ENCODE data around the gene CRB1.

CRB1 gene

DNA sequence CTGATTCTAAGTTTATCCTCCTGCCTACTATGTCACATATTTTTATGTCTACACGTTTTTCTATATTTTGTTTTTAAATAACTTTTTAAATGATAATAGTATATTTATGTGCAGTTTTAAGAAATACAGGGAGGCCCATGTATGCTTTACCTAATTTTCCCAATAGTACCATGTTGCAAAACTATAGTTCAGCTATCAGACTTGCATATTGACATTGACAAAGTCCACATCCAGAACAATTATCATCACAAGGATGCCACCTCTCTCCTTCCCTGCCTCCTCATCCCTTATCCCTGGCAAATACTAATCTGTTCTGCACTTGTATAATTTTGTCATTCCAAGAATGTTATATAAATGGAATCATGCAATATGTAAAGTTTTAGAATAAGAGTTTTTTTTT is 90.9 kb downstream of the CRB1 start:
- no peak overlapping the region for H2AFZ ChIP-seq (ENCODE audit: low read depth, low read length)
- no peak overlapping the region for H3K4me3 ChIP-seq (ENCODE audit: low read depth in 1 of 2, low read length in 2 of 2)
- no peak overlapping the region for H3K9ac ChIP-seq (ENCODE audit: low read depth, low read length)
- TF ChIP-seq EZH2 (IDR thresholded peaks at IDR 0.05; ENCODE audit: borderline replicate concordance, low read depth, low read length, severe bottlenecking) = no peak
- TF ChIP-seq, protein P1, sequence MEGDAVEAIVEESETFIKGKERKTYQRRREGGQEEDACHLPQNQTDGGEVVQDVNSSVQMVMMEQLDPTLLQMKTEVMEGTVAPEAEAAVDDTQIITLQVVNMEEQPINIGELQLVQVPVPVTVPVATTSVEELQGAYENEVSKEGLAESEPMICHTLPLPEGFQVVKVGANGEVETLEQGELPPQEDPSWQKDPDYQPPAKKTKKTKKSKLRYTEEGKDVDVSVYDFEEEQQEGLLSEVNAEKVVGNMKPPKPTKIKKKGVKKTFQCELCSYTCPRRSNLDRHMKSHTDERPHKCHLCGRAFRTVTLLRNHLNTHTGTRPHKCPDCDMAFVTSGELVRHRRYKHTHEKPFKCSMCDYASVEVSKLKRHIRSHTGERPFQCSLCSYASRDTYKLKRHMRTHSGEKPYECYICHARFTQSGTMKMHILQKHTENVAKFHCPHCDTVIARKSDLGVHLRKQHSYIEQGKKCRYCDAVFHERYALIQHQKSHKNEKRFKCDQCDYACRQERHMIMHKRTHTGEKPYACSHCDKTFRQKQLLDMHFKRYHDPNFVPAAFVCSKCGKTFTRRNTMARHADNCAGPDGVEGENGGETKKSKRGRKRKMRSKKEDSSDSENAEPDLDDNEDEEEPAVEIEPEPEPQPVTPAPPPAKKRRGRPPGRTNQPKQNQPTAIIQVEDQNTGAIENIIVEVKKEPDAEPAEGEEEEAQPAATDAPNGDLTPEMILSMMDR (IDR thresholded peaks at IDR 0.05; ENCODE audit: borderline replicate concordance, extremely low read depth, low read length, poor library complexity, severe bottlenecking) = no peak
- H3K4me1 ChIP-seq (ENCODE audit: insufficient read depth, low read length) = no peaks in the 10 kb centered on the region
- H3K27me3 ChIP-seq (ENCODE audit: insufficient read depth, low read length, poor library complexity) = no peaks in the 10 kb centered on the region
- no peaks in the 10 kb centered on the region for H4K20me1 ChIP-seq (ENCODE audit: insufficient read depth, low read length)
- no peaks in the 10 kb centered on the region for H3K36me3 ChIP-seq (ENCODE audit: insufficient read depth, low read length)
- no peaks in the 10 kb centered on the region for H3K79me2 ChIP-seq (ENCODE audit: insufficient read depth, low read length)
- no peak for DNase-seq
- ATAC-seq (ENCODE audit: insufficient read depth, low read depth) = no peak
- no peak overlapping the region for H3K4me2 ChIP-seq (ENCODE audit: insufficient read depth, low read length)
- H3K9me3 ChIP-seq (ENCODE audit: insufficient read depth, low read length, severe bottlenecking) = no peaks in the 10 kb centered on the region
- no peak overlapping the region for H3K27ac ChIP-seq (ENCODE audit: low read length)

GRCh38 chr1:197360068-197360467 is 92.0 kb downstream of the CRB1 start:
- DNase-seq = no peak
- TF ChIP-seq, protein P1 (IDR thresholded peaks at IDR 0.05; ENCODE audit: borderline replicate concordance, extremely low read depth, low read length, poor library complexity, severe bottlenecking) = no peak
- no peak for TF ChIP-seq EZH2 (IDR thresholded peaks at IDR 0.05; ENCODE audit: borderline replicate concordance, low read depth, low read length, severe bottlenecking)
- no peak overlapping the region for H3K4me2 ChIP-seq (ENCODE audit: insufficient read depth, low read length)

DNA sequence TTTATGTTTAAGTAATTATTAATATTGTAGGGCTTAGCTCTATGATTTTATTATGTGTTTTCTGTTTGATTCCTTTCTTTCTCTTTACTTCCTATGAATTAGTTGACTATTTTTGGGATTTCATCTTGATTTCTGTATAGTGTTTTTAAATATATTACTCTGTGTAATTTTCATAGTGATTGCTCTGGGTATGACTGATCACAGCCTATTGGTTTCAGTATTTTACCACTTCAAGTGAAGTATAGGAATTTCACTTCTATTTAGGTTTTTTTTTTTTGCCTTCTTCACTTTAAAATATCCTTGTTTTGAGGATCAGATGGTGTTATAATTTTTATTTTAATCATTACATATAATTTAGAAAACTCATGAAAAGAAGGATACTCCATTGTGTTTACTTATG is 94.8 kb downstream of the CRB1 start:
- Histone ChIP-seq H3K9me3 (ENCODE audit: insufficient read depth, low read length, severe bottlenecking) (no peaks in the 10 kb centered on the region), H3K36me3 (ENCODE audit: insufficient read depth, low read length) (no peaks in the 10 kb centered on the region), H3K4me1 (ENCODE audit: insufficient read depth, low read length) (no peaks in the 10 kb centered on the region), H3K27me3 (ENCODE audit: insufficient read depth, low read length, poor library complexity) (no peaks in the 10 kb centered on the region), H3K4me3 (ENCODE audit: low read depth in 1 of 2, low read length in 2 of 2) (no peak overlapping the region), H3K79me2 (ENCODE audit: insufficient read depth, low read length) (no peaks in the 10 kb centered on the region), H3K9ac (ENCODE audit: low read depth, low read length) (no peak overlapping the region), H3K4me2 (ENCODE audit: insufficient read depth, low read length) (no peak overlapping the region), H2AFZ (ENCODE audit: low read depth, low read length) (no peak overlapping the region), H4K20me1 (ENCODE audit: insufficient read depth, low read length) (no peaks in the 10 kb centered on the region), H3K27ac (ENCODE audit: low read length) (no peak overlapping the region)
- TF ChIP-seq, protein P1 (IDR thresholded peaks at IDR 0.05; ENCODE audit: borderline replicate concordance, extremely low read depth, low read length, poor library complexity, severe bottlenecking) = no peak
- TF ChIP-seq EZH2 (IDR thresholded peaks at IDR 0.05; ENCODE audit: borderline replicate concordance, low read depth, low read length, severe bottlenecking) = no peak
- DNase-seq (no peak), ATAC-seq (ENCODE audit: insufficient read depth, low read depth) (no peak)

More at GRCh38 chr1:197360068-197360467, 92.0 kb downstream of the CRB1 start:
- no peaks in the 10 kb centered on the region for H3K9me3 ChIP-seq (ENCODE audit: insufficient read depth, low read length, severe bottlenecking)
- H3K36me3 ChIP-seq (ENCODE audit: insufficient read depth, low read length) = no peaks in the 10 kb centered on the region
- no peak for ATAC-seq (ENCODE audit: insufficient read depth, low read depth)
- H3K4me1 ChIP-seq (ENCODE audit: insufficient read depth, low read length) = no peaks in the 10 kb centered on the region
- no peak overlapping the region for H3K27ac ChIP-seq (ENCODE audit: low read length)
- H3K4me3 ChIP-seq (ENCODE audit: low read depth in 1 of 2, low read length in 2 of 2) = no peak overlapping the region
- no peaks in the 10 kb centered on the region for H3K79me2 ChIP-seq (ENCODE audit: insufficient read depth, low read length)
- no peaks in the 10 kb centered on the region for H4K20me1 ChIP-seq (ENCODE audit: insufficient read depth, low read length)
- H2AFZ ChIP-seq (ENCODE audit: low read depth, low read length) = no peak overlapping the region
- no peak overlapping the region for H3K9ac ChIP-seq (ENCODE audit: low read depth, low read length)
- no peaks in the 10 kb centered on the region for H3K27me3 ChIP-seq (ENCODE audit: insufficient read depth, low read length, poor library complexity)

DNA sequence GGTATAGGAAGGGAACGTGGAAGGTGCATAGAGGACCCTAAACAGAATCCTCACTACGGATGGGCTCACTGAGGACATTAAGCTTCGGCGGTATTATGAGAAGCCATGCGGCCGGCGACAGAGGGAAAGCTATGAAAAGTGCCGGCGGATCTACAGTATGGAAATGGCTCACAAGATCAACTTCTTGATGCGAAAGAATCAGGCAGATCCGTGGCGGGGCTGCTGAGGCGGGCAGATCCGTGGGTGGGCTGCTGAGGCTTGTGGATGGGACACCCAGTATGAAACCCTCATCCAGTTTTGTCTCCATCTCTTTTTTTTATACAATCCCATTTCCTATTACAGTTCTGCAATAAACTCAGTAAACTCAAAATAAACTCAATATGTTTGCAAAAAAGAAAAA is 95.8 kb downstream of the CRB1 start:
- Histone ChIP-seq H4K20me1 (ENCODE audit: insufficient read depth, low read length) (no peaks in the 10 kb centered on the region), H3K27me3 (ENCODE audit: insufficient read depth, low read length, poor library complexity) (no peaks in the 10 kb centered on the region), H2AFZ (ENCODE audit: low read depth, low read length) (no peak overlapping the region), H3K79me2 (ENCODE audit: insufficient read depth, low read length) (no peaks in the 10 kb centered on the region), H3K4me3 (ENCODE audit: low read depth in 1 of 2, low read length in 2 of 2) (no peak overlapping the region), H3K36me3 (ENCODE audit: insufficient read depth, low read length) (no peaks in the 10 kb centered on the region), H3K9ac (ENCODE audit: low read depth, low read length) (no peak overlapping the region), H3K4me1 (ENCODE audit: insufficient read depth, low read length) (no peaks in the 10 kb centered on the region), H3K27ac (ENCODE audit: low read length) (no peak overlapping the region), H3K9me3 (ENCODE audit: insufficient read depth, low read length, severe bottlenecking) (no peaks in the 10 kb centered on the region), H3K4me2 (ENCODE audit: insufficient read depth, low read length) (no peak overlapping the region)
- ATAC-seq (ENCODE audit: insufficient read depth, low read depth) = no peak
- TF ChIP-seq, protein P1 (IDR thresholded peaks at IDR 0.05; ENCODE audit: borderline replicate concordance, extremely low read depth, low read length, poor library complexity, severe bottlenecking) = no peak
- no peak for TF ChIP-seq EZH2 (IDR thresholded peaks at IDR 0.05; ENCODE audit: borderline replicate concordance, low read depth, low read length, severe bottlenecking)
- DNase-seq = no peak
